ENCODE data around the gene AKIP1.
A peak's percentile ranks its signal among the peaks of the same experiment; 100 is the strongest.
"Not testable (repeated sequence)": the region's sequence is repeated elsewhere in the genome, so short reads cannot be mapped to it uniquely, and the experiment has no call there.

The AKIP1 gene

GRCh38 chr11:8917157-8917825 lies 6.3 kb downstream of the AKIP1 start:
- DNase-seq (ENCODE audit: low read depth), result peak; percentile 95

- DNase-seq (ENCODE audit: low read depth), result no peak
Measured at GRCh38 chr11:8922691-8923090, 11.7 kb downstream of the AKIP1 start.

GRCh38 chr11:8925711-8926110 lies 14.7 kb downstream of the AKIP1 start:
- DNase-seq (ENCODE audit: low read depth), result no peak

GRCh38 chr11:8926236-8926635 lies 15.2 kb downstream of the AKIP1 start:
- no peak for DNase-seq (ENCODE audit: low read depth)

GRCh38 chr11:8927233-8927632 lies 16.2 kb downstream of the AKIP1 start:
- DNase-seq (ENCODE audit: low read depth), result no peak

GRCh38 chr11:8928205-8928604 lies 17.2 kb downstream of the AKIP1 start:
- no peak for DNase-seq (ENCODE audit: low read depth)

GRCh38 chr11:8928981-8929615 lies 18.1 kb downstream of the AKIP1 start:
- DNase-seq (ENCODE audit: low read depth), result peak; percentile 7

GRCh38 chr11:8930456-8931175 lies 19.6 kb downstream of the AKIP1 start:
- DNase-seq (ENCODE audit: low read depth), result no peak

GRCh38 chr11:8932564-8933180 lies 21.7 kb downstream of the AKIP1 start, which contains the start of gene C11orf16:
TSS of gene C11orf16 (minus strand) at chr11:8932947. CDS start at chr11:8932308, 639 bp downstream.
- no peak for DNase-seq (ENCODE audit: low read depth)

GRCh38 chr11:8933931-8934330 lies 22.9 kb downstream of the AKIP1 start:
- DNase-seq (ENCODE audit: low read depth), result no peak

GRCh38 chr11:8934742-8935488 lies 23.9 kb downstream of the AKIP1 start:
- no peak for DNase-seq (ENCODE audit: low read depth)

GRCh38 chr11:8935789-8936188 lies 24.8 kb downstream of the AKIP1 start:
- DNase-seq (ENCODE audit: low read depth), result not testable (repeated sequence)

GRCh38 chr11:8937159-8937558 lies 26.2 kb downstream of the AKIP1 start:
- DNase-seq (ENCODE audit: low read depth), result no peak

GRCh38 chr11:8937659-8938058 lies 26.7 kb downstream of the AKIP1 start:
- DNase-seq (ENCODE audit: low read depth), result no peak

GRCh38 chr11:8941341-8942103 lies 30.5 kb downstream of the AKIP1 start:
- no peak for DNase-seq (ENCODE audit: low read depth)

- DNase-seq (ENCODE audit: low read depth), result no peak
Measured at GRCh38 chr11:8942518-8943066, 31.6 kb downstream of the AKIP1 start, which contains the start of gene ASCL3. TSS of gene ASCL3 (minus strand) at chr11:8943016. CDS start at chr11:8938161, 4,855 bp downstream.

- DNase-seq (ENCODE audit: low read depth), result no peak
Measured at GRCh38 chr11:8947230-8947943, 36.4 kb downstream of the AKIP1 start.

- DNase-seq (ENCODE audit: low read depth), result no peak
Measured at GRCh38 chr11:8948886-8949285, 37.9 kb downstream of the AKIP1 start.

GRCh38 chr11:8956860-8957259 lies 45.9 kb downstream of the AKIP1 start:
- DNase-seq (ENCODE audit: low read depth), result no peak

- DNase-seq (ENCODE audit: low read depth), result peak; percentile 78
Measured at GRCh38 chr11:8959546-8960166, 48.7 kb downstream of the AKIP1 start.

Data from fibroblast of gingiva (primary cell).